Measurements from ENCODE around the gene LRRC40. TPM values are rescaled to one million over a fixed set of nuclear protein-coding genes. Genes with fewer than 3 reads are reported as not detected.
"Not testable (repeated sequence)": the region's sequence is repeated elsewhere in the genome, so short reads cannot be mapped to it uniquely, and the experiment has no call there.

Gene LRRC40
- total and polyA plus RNA-seq, 2 donors (not counting 1 experiment from before 2014, with no cell fraction given): 16.5 to 24.2 TPM

DNA sequence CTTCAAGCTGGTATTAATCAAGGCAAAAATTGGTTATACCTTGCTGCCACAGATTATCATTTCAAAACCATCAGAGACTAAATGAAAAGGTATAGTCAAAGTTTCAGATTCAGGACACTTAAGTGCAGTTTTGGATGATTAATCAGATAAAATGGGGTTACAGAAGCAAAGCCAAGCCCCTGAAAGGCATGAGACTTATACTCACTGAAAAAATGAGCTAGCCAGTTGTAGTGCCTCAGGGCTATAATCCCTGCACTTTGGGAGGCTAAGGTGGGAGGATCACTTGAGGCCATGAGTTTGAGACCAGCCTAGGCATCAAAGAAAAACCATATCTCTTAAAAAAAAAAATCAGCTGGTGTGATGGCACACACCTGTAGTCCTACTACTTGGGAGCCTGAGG, 15.2 kb downstream of the LRRC40 start:
- H3K4me2 ChIP-seq (ENCODE audit: extremely low read depth, insufficient read depth, low read length): no peak overlapping the region
- DNase-seq (ENCODE audit: low read depth in 2 of 2): no peak
- no peak overlapping the region for H3K27ac ChIP-seq (ENCODE audit: insufficient read depth, low read length)
- H3K27me3 ChIP-seq (ENCODE audit: control insufficient read depth, insufficient read depth, low read length): no peaks in the 10 kb centered on the region
- no peak overlapping the region for H2AFZ ChIP-seq (ENCODE audit: low read length)
- H3K9ac ChIP-seq (ENCODE audit: insufficient read depth, low read length): no peak overlapping the region
- no peaks in the 10 kb centered on the region for H3K4me1 ChIP-seq (ENCODE audit: control insufficient read depth, extremely low read depth, insufficient read depth, low read length)
- no peaks in the 10 kb centered on the region for H3K36me3 ChIP-seq (ENCODE audit: control insufficient read depth, insufficient read depth, low read length)
- no peaks in the 10 kb centered on the region for H4K20me1 ChIP-seq (ENCODE audit: control insufficient read depth, extremely low read depth, insufficient read depth, low read length)
- no peaks in the 10 kb centered on the region for H3K9me3 ChIP-seq (ENCODE audit: control insufficient read depth, insufficient read depth, low read depth, low read length)
- no peak for TF ChIP-seq EZH2 (IDR thresholded peaks at IDR 0.05; ENCODE audit: low read length, missing control alignments)
- TF ChIP-seq, protein P1, sequence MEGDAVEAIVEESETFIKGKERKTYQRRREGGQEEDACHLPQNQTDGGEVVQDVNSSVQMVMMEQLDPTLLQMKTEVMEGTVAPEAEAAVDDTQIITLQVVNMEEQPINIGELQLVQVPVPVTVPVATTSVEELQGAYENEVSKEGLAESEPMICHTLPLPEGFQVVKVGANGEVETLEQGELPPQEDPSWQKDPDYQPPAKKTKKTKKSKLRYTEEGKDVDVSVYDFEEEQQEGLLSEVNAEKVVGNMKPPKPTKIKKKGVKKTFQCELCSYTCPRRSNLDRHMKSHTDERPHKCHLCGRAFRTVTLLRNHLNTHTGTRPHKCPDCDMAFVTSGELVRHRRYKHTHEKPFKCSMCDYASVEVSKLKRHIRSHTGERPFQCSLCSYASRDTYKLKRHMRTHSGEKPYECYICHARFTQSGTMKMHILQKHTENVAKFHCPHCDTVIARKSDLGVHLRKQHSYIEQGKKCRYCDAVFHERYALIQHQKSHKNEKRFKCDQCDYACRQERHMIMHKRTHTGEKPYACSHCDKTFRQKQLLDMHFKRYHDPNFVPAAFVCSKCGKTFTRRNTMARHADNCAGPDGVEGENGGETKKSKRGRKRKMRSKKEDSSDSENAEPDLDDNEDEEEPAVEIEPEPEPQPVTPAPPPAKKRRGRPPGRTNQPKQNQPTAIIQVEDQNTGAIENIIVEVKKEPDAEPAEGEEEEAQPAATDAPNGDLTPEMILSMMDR (conservative IDR thresholded peaks at IDR 0.05 in 1 of 2, IDR thresholded peaks at IDR 0.05 in 1 of 2; ENCODE audit: low read depth in 1 of 2, low read length in 2 of 2): no peak
- H3K79me2 ChIP-seq (ENCODE audit: control insufficient read depth, insufficient read depth, low read length): peaks cover 15% of the 10 kb centered on the region
- no peak overlapping the region for H3K4me3 ChIP-seq (replicated peaks in 1 of 4; ENCODE audit: control extremely low read depth in 1 of 4, insufficient read depth in 1 of 4, low read depth in 3 of 4, low read length in 4 of 4)

DNA sequence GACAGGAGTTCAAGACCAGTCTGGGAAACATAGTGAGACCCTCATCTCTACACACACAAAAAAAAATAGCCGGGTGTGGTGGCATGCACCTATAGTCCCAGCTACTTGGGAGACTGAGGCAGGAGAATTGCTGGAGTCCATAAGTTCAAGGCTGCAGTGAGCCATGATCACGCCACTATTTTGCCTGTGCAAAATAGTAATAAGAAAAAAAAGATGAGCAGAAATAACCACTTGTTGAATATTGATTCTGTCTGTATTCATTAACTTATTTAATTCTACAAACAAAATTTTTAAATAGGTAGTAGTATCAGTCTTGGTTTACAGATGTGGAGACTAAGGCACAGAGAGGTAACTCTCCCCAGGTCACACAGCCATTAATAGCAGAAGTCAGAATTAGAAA, 16.9 kb downstream of the LRRC40 start:
- H3K27ac ChIP-seq (ENCODE audit: insufficient read depth, low read length): no peak overlapping the region
- H3K4me2 ChIP-seq (ENCODE audit: extremely low read depth, insufficient read depth, low read length): no peak overlapping the region
- H4K20me1 ChIP-seq (ENCODE audit: control insufficient read depth, extremely low read depth, insufficient read depth, low read length): no peaks in the 10 kb centered on the region
- no peak overlapping the region for H3K4me3 ChIP-seq (replicated peaks in 1 of 4; ENCODE audit: control extremely low read depth in 1 of 4, insufficient read depth in 1 of 4, low read depth in 3 of 4, low read length in 4 of 4)
- no peak for TF ChIP-seq EZH2 (IDR thresholded peaks at IDR 0.05; ENCODE audit: low read length, missing control alignments)
- TF ChIP-seq, protein P1 (conservative IDR thresholded peaks at IDR 0.05 in 1 of 2, IDR thresholded peaks at IDR 0.05 in 1 of 2; ENCODE audit: low read depth in 1 of 2, low read length in 2 of 2): no peak
- no peak overlapping the region for H3K9ac ChIP-seq (ENCODE audit: insufficient read depth, low read length)
- DNase-seq (ENCODE audit: low read depth in 2 of 2): no peak
- no peaks in the 10 kb centered on the region for H3K36me3 ChIP-seq (ENCODE audit: control insufficient read depth, insufficient read depth, low read length)
- no peaks in the 10 kb centered on the region for H3K9me3 ChIP-seq (ENCODE audit: control insufficient read depth, insufficient read depth, low read depth, low read length)
- no peak overlapping the region for H2AFZ ChIP-seq (ENCODE audit: low read length)
- H3K27me3 ChIP-seq (ENCODE audit: control insufficient read depth, insufficient read depth, low read length): no peaks in the 10 kb centered on the region
- H3K79me2 ChIP-seq (ENCODE audit: control insufficient read depth, insufficient read depth, low read length): peaks cover 15% of the 10 kb centered on the region
- H3K4me1 ChIP-seq (ENCODE audit: control insufficient read depth, extremely low read depth, insufficient read depth, low read length): no peaks in the 10 kb centered on the region

DNA sequence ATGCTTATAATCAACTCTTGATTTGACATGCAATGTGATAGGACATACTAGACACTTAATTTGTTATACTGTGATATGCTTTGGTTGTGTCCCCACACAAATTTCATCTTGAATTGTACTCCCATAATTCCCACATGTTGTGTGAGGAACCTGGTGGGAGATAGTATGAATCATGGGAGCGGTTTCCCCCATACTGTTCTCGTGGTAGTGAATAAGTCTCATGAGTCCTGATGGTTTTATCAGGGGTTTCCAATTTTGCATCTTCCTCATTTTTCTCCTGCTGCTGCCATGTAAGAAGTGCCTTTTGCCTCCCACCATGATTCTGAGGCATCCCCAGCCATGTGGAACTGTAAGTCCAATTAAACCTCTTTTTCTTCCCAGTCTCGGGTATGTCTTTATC, 20.2 kb downstream of the LRRC40 start:
- not testable (repeated sequence) for H4K20me1 ChIP-seq (ENCODE audit: control insufficient read depth, extremely low read depth, insufficient read depth, low read length); H3K27me3 ChIP-seq (ENCODE audit: control insufficient read depth, insufficient read depth, low read length); H3K4me3 ChIP-seq (replicated peaks in 1 of 4; ENCODE audit: control extremely low read depth in 1 of 4, insufficient read depth in 1 of 4, low read depth in 3 of 4, low read length in 4 of 4); H2AFZ ChIP-seq (ENCODE audit: low read length); H3K9ac ChIP-seq (ENCODE audit: insufficient read depth, low read length); DNase-seq (ENCODE audit: low read depth in 2 of 2); H3K27ac ChIP-seq (ENCODE audit: insufficient read depth, low read length); H3K4me1 ChIP-seq (ENCODE audit: control insufficient read depth, extremely low read depth, insufficient read depth, low read length); H3K4me2 ChIP-seq (ENCODE audit: extremely low read depth, insufficient read depth, low read length); H3K9me3 ChIP-seq (ENCODE audit: control insufficient read depth, insufficient read depth, low read depth, low read length); H3K79me2 ChIP-seq (ENCODE audit: control insufficient read depth, insufficient read depth, low read length); H3K36me3 ChIP-seq (ENCODE audit: control insufficient read depth, insufficient read depth, low read length)
